GM19463 (cell line): ENCODE results near the gene SNAPC1.

Experiments used
- ATAC-seq: cut with Tn5 transposase; IDR thresholded peaks from one replicate; pipeline ENCODE4 v1.9.1; 2021; ENCODE audit warnings: mild to moderate bottlenecking, moderate library complexity; ENCODE audit not compliant: unreplicated experiment

The SNAPC1 gene

GRCh38 chr14:61805451-61805850 lies 43.2 kb downstream of the SNAPC1 start:
- ATAC-seq = no peak

- no peak for ATAC-seq
Observed at GRCh38 chr14:61811882-61812346, 49.7 kb downstream of the SNAPC1 start.

GRCh38 chr14:61812347-61813095 lies 50.3 kb downstream of the SNAPC1 start, which contains the start of gene SYT16:
TSS of gene SYT16 (plus strand) at chr14:61812703.
- ATAC-seq = no peak

- ATAC-seq = no peak
Observed at GRCh38 chr14:61813096-61813606, 50.9 kb downstream of the SNAPC1 start.

GRCh38 chr14:61822458-61822857 lies 60.2 kb downstream of the SNAPC1 start:
- ATAC-seq = no peak

- ATAC-seq = no peak
Observed at GRCh38 chr14:61832783-61833182, 70.6 kb downstream of the SNAPC1 start.

- no peak for ATAC-seq
Observed at GRCh38 chr14:61836184-61836583, 74.0 kb downstream of the SNAPC1 start.

GRCh38 chr14:61836807-61837206 lies 74.6 kb downstream of the SNAPC1 start:
- ATAC-seq = no peak

- ATAC-seq = peak; percentile 94
Observed at GRCh38 chr14:61837336-61838229, 75.4 kb downstream of the SNAPC1 start.

- no peak for ATAC-seq
Observed at GRCh38 chr14:61838661-61839245, 76.5 kb downstream of the SNAPC1 start.

- ATAC-seq = no peak
Observed at GRCh38 chr14:61839507-61839906, 77.3 kb downstream of the SNAPC1 start.

- ATAC-seq = no peak
Observed at GRCh38 chr14:61841145-61841544, 78.9 kb downstream of the SNAPC1 start.
